OCI-M1 (cell line): ENCODE data around the gene LTF.
"Not testable (repeated sequence)": the region's sequence is repeated elsewhere in the genome, so short reads cannot be mapped to it uniquely, and the experiment has no call there.

Experiments used
- DNase-seq: peaks from one replicate; lab custom pipeline; 2025; lab: John Stamatoyannopoulos, UW

The LTF gene

DNA sequence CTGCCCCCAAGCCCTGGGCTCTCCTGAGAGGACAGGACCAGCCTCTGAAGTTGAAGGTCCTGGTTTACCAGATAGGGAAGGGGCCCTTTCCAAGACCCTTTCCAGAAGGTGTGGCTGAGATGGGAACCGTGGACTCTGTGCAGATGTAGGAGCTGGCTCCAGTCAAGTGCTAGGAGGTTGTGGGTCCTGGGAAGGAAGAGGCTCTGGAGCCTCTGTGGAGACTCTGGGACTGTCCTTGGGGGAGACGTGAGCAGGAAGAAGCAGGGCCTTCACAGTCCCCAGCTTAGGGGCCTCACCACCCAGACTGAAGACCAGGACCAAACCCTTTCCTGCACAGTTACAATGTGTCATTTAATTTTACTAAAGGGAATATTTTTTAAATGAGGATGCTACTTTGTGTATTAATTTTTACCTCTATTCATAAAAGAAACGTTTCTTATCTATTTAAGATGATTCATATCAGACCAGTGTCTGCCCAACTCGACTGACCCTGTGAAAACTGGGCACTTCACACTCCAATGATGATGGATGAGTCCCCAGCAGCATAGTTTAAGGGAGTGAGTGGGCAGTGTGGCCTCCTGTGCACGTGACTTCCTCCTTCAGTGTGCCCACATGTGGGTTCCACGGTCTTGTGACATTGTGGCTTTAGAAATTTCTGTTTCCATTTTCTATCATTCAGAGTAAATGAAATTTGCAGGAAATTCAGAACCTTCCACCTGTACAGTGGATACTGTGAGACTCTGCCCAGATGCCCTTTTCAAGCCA, 68.8 kb downstream of the LTF start:
- DNase-seq: peak; percentile 47

DNA sequence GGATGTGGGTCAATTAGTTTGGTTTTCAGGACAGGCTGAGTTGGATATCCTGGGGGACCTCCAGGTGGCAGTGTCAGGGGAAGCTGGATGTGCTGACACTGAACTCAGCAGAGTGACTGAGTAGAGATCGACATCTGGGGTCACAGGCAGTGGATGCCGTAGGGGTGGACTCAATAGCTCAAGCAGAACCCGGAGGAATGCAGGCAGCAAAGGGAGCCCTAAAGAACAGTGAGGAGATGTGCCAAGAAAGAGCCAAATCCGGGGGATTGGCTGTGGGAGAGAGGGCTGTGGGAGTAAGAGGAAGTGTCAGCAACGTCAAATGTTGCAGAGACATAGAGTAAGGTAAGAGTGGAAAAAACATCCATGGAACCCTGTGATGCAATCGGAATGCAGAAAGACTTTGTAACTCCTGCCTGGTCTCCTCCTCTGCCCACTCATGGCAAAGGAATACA, 69.5 kb downstream of the LTF start:
- DNase-seq: peak; percentile 50

DNA sequence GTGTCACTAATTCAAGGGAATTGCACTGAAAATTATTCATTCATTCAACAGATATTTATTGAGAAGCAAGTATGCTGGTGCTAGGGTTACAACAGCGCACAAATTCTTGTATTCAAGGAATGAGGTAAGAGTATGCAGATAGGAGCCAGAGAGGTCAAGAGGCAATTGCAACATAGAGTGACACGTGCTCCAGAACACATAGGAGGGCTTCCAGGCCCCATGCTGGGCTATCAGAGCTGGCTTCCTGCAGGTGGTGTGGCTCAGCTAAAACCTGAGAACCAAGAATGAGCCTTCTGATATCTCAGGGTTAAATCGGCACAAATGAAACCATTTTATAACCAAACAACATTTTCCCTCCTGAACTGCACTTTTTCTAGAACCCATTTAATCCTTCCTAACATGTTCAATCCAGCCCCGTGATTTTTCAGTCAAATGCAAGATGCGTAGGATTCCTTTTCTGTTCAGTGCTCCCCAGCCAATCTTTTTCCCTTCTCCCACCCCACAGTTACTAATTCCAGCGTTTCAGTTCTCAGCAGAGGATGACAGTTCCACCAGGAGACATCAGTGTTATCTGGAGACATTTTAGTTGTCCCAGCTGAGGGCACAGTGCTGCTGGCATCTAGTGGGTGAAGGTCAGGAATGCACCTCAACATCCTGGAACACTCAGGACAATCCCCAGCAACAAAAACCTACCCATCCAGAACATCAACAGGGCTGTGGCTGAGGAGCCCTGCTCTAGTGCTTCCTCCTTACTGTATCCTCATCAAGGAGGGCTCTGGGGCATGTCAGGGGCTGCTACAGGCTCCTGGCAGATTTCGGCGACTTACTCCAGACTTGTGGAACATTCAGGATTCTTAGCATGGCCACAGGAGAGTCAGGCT, 70.9 kb downstream of the LTF start:
- DNase-seq: peak; percentile 38

DNA sequence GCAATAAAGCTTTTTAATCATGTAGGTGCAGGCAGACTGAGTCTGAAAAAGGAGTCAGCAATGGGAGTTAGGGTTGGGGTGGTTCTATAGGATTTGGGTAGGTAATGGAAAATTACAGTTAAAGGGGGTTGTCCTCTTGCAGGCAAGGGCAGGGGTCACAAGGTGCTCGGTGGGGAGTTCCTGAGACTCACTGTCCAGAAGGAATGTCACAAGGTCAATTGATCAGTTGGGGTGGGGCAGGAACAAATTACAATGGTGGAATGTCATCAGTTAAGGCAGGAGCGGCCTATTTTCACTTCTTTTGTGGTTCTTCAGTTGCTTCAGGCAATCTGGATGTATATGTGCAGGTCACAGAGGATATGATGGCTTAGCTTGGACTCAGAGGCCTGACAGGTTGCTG, 71.7 kb downstream of the LTF start:
- no peak for DNase-seq

DNA sequence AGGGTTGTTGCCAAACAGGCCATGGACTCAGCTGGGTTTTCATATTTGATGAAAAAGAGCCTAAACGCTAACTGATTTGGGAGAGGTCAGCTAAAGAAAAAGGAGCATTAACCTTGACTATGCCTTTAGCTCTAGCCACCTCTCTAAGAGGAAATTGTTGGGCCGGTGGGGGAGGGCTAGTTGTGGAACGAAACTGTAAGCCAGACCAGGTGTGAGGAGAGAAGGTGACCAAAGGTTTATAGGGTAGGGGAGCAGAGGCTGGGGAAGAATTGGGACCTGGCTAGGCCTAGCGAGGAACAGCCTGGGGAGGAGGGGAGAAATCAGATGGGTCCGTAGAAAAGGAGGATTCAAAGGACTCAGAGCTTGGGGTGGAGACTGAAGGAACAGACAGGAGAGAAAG, 73.2 kb downstream of the LTF start:
- DNase-seq: not testable (repeated sequence)

DNA sequence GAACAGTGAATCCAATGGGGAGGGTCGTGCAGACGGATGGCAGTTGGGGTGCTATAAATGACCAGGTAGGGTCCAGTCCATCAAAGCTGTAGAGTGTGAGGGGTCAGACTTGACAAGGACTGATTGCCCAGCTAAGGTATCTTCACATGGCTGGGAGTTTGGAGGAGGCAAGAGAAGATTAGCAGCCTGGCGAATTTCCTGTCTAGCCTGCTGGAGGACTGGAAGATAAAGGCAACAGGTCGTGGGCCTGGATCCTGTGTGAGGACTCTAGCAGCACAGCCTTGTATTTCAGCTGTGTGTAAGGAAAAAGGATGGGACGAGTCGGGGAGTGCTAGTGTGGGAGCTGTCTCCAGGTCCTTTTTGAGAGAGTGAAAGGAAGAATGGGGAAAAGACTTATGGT, 75.4 kb downstream of the LTF start:
- no peak for DNase-seq

DNA sequence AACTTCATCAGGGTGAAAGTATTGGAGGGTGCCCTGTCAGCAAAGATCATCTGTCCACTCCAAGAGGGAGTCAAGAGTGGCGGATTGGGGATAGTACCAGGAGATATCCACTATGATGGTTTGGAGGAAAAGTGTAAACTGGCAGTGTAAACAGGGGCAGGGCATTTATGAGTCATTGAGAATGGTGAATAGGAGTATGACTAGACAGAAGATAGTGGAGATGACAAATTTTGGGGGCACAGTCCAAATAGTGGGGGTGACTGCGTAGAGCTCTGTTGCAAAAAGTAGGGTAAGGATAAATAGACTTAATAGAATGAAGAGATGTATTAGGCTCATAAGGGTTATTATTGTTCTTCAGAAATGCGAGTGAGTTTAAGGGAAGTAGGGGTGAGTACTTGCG, 75.9 kb downstream of the LTF start:
- DNase-seq: not testable (repeated sequence)

DNA sequence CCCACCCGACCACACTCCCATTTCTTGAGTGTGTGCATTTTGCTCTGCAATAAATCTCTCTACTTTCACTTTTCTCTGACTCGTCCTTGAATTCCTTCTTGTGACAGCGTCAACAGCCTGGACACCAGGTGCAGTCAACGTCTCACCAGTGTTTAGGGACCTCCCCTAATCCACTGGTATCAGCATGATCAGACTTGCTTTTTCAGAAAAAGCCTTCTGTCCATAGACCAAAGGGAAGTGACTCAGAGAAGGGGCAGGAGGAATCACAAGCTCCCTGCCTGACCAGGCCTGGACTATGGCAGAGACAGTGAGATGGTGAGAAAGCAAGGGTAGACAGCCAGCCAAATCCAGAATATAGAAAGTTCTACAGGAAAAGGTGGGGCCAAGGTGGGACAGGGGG, 78.5 kb downstream of the LTF start:
- DNase-seq: peak; percentile 85
